Measurements from ENCODE around the gene RTEL1.

Gene RTEL1

DNA sequence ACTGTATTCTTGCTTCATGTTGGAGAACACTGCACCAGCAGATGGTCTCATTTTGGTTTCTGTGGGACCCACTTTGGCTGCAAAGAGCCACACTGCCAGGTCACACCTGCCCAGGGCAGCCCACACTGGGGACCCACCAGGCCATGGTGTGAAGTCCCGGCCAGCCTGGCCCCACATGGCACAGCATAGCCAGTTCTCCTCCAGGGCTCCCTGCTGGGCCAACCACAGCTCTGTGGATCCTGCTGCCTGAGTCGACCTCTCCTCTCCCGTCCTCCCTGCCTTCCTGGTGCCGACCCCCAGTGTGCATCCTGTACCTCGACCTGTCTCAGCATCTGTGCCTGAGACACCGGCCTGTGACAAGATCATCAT is 46.6 kb downstream of the RTEL1 start:
- H3K27me3 ChIP-seq (replicated peaks) = no peaks in the 10 kb centered on the region
- no peak overlapping the region for H3K4me3 ChIP-seq (ENCODE audit: low read depth, low read length)
- H3K36me3 ChIP-seq (replicated peaks) = peaks cover 34% of the 10 kb centered on the region
- in situ Hi-C loops (cut with HindIII; ENCODE audit: low pct_ligation_motif_present, low sequenced_read_pairs) = no loop called here
- no peak overlapping the region for H3K27ac ChIP-seq
- DNase-seq = no peak
- TF ChIP-seq CTCF (IDR thresholded peaks at IDR 0.05; ENCODE audit: low read depth, low read length, missing control alignments) = no peak

DNA sequence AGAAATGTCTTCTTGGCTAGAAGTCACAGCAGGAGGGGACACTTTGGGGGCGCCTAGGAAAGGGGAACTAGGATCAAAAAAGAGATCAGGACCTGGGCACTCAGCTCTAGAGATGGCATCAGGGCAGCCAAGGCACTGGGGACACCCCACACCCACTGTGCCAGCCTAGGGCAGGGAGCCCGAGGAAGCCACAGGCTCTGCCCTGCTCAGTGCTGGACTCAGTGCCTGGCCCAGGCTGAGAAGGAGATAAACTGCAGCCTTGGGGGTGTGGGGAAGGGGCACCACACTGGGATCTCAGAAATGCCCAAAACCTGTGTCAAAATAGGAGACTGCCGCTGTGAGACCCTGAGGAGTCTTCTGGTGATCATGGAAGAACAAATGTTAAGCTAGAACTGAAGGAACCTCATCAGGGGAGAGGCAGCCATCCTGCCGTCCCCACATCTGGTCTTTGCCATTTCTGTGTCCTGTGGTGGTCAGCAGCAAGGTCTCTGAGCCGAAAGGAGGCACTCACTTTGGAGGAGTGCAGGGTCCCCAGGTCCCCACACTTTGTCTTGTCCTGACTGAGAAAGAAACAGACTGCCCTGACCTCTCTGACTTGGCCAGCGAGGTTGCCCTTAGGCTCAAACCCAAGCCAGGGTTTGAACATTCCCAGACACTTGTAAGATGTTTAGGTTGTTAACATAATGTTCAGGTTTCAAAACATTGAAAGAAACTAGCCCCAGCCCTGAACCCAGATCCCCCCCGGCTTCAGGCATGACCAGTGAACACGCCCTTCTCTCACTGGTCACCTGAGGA is 47.3 kb downstream of the RTEL1 start:
- no peak for DNase-seq
- no peak for TF ChIP-seq CTCF (IDR thresholded peaks at IDR 0.05; ENCODE audit: low read depth, low read length, missing control alignments)
- no peaks in the 10 kb centered on the region for H3K27me3 ChIP-seq (replicated peaks)
- H3K27ac ChIP-seq = no peak overlapping the region
- H3K4me3 ChIP-seq (ENCODE audit: low read depth, low read length) = no peak overlapping the region
- H3K36me3 ChIP-seq (replicated peaks) = peaks cover 31% of the 10 kb centered on the region
- in situ Hi-C loops (cut with HindIII; ENCODE audit: low pct_ligation_motif_present, low sequenced_read_pairs) = no loop called here

GRCh38 chr20:63706027-63706695 is 48.0 kb downstream of the RTEL1 start:
- Histone ChIP-seq H3K4me3 (ENCODE audit: low read depth, low read length) (peak overlapping the region; percentile 80), H3K27ac (peak overlapping the region; percentile 83), H3K36me3 (replicated peaks) (peaks cover 34% of the 10 kb centered on the region), H3K27me3 (replicated peaks) (no peaks in the 10 kb centered on the region)
- no peak for TF ChIP-seq CTCF (IDR thresholded peaks at IDR 0.05; ENCODE audit: low read depth, low read length, missing control alignments)
- in situ Hi-C loops (cut with HindIII; ENCODE audit: low pct_ligation_motif_present, low sequenced_read_pairs) = no loop called here
- no peak for DNase-seq

DNA sequence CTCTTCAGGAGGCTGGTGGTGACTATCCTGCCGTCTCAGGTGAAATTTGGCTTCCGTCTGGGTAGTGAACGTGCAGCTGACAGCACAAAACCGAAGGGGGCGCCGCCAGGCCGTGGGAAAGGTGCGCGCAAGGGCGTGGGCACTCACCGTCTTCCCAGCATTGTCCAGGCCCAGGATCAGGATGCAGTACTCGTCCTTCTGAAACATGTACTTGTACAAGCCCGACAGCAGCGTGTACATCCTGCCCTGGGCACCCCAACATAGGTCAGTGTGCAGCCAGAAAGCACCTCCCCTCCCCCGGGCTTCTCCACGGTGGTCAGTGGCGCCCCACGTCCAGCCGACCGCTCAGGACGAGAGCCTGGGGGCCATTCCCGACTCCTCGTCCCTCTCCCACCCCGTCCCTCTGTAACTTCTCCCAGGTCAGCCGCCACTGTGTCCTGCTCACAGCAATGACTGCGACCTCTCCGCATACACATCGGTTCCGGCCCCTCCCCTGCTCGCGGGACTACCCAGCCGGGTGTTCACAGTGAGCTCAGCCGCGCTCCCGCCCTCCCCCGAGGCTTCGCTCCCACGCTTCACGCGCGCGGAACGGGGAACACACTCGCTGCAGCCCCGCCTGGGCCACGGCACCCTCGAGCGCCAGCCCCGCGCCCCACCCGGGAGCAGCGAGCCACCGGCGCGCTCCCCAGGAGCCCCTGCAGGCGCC is 48.9 kb downstream of the RTEL1 start:
- in situ Hi-C loops (cut with HindIII; ENCODE audit: low pct_ligation_motif_present, low sequenced_read_pairs) = no loop called here
- Histone ChIP-seq H3K27ac (peak overlapping the region; percentile 83), H3K36me3 (replicated peaks) (peaks cover 40% of the 10 kb centered on the region), H3K4me3 (ENCODE audit: low read depth, low read length) (peak overlapping the region; percentile 80), H3K27me3 (replicated peaks) (no peaks in the 10 kb centered on the region)
- TF ChIP-seq CTCF (IDR thresholded peaks at IDR 0.05; ENCODE audit: low read depth, low read length, missing control alignments) = peak; percentile 54
- DNase-seq = peak; percentile 50

DNA sequence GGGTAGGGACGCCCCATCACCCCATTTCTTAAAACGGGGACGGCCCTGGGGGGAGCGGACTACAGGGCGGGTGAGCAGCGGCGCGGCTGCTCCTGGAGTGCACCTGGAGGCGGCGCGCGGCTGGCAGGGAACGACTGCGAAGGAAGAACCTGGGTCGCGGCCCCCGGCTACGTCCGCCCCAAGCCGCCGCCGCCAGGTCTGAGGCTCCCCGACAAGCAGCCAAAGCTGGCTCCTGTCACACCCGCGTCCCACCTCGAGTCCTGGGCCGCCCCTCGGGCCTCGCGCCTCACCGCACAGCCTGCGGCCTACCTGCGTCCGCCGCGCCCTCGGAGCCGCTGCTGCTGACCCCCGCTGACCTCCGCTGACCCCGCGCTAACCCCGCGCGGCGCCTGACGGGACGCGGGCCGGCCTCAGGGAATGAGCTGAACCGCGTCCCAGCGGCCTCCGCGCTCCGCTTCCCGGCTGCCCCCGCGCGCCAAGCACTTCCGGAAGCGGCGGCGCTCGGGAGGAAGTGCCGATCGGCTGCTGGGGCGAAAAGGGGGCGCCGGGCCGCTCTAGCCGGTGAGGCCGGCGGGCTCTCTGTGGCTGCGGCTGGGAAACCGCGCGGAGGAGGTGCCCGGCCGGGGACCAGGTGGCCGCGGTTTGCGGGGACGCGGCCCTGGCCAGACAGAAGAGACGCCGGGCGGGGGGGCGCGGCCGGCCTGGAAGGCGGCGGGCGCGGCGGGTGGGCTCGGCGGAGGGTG is 49.6 kb downstream of the RTEL1 start, which contains the start of the genes ARFRP1 and ZGPAT:
Gene ARFRP1 (minus strand): TSS at position 419 of the 743 bp plus-strand sequence. CDS start 885 bp downstream, outside the sequence.
Gene ZGPAT (plus strand): TSS at position 482 of the 743 bp plus-strand sequence. CDS start 542 bp downstream, outside the sequence.
- no peak for TF ChIP-seq CTCF (IDR thresholded peaks at IDR 0.05; ENCODE audit: low read depth, low read length, missing control alignments)
- peak within 1 kb of the TSS; percentile 83 for H3K27ac ChIP-seq
- H3K36me3 ChIP-seq (replicated peaks) = peaks cover 46% of the 10 kb centered on the region
- peak; percentile 52 for DNase-seq
- peak within 1 kb of the TSS; percentile 80 for H3K4me3 ChIP-seq (ENCODE audit: low read depth, low read length)
- in situ Hi-C loops (cut with HindIII; ENCODE audit: low pct_ligation_motif_present, low sequenced_read_pairs) = no loop called here
- H3K27me3 ChIP-seq (replicated peaks) = no peaks in the 10 kb centered on the region

Data from brain microvascular endothelial cell (primary cell).